GM23248 (cell line): ENCODE measurements around the gene PDSS2.

Source experiments
- EZH2 ChIP-seq: fragments of 200-600 bp; sonication (generic); IDR thresholded peaks from 2 replicates; pipeline ENCODE4 v1.6.1; 2018; ENCODE audit warnings: antibody characterized with exemption, mild to moderate bottlenecking; ENCODE audit not compliant: insufficient read depth, poor library complexity, severe bottlenecking
- EZH2phosphoT487 ChIP-seq: fragments of 200-600 bp; sonication (generic); IDR thresholded peaks from 2 replicates; pipeline ENCODE4 v1.6.1; 2018; ENCODE audit warnings: antibody characterized with exemption, moderate library complexity, mild to moderate bottlenecking, low read depth; ENCODE audit not compliant: insufficient read depth

GRCh38 chr6:107408714-107409113 is 50.6 kb downstream of the PDSS2 start:
- TF ChIP-seq EZH2phosphoT487 (no peak), EZH2 (no peak)
